Renal pelvis (tissue), 4 donors: ENCODE data around the gene PHACTR2. TPM values are rescaled to one million over a fixed set of nuclear protein-coding genes. Genes with fewer than 3 reads are reported as not detected.
"Not testable (repeated sequence)": the region's sequence is repeated elsewhere in the genome, so short reads cannot be mapped to it uniquely, and the experiment has no call there.

ENCODE experiments used
- DNase-seq: peaks from one replicate; pipeline ENCODE4 v3.0.0-alpha.2; 2013
- polyA plus RNA-seq, 3 donors: library from polyadenylated mRNA; unstranded; fragments of 120-200 nt; gene quantifications; one replicate each; pipeline ENCODE4 v1.2.1, GENCODE V29; 2013; ENCODE audit not compliant: insufficient read length in 3 of 3

PHACTR2 gene
- polyA plus RNA-seq, 3 donors: 26.7 to 33.6 (median 32.3) TPM

DNA sequence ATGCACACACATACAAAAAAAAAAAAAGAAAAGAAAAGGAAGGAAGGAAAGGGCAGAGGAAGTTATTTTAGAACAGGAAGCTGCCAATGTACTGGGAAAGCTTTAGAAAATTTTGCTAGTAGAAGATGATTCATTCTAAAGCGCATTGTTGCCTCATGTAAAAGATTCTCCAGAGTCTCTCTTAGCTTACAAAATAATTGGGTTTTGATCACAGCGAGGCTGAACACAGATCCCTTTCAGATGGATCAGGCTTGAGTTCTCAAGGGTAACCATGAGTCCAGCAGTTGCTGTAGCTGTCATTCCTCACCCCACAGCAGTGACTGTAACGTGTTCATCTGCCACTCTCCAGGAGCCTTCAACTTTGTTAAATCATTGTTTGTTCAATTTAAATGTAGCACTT is 81.9 kb downstream of the PHACTR2 start:
- DNase-seq: no peak

DNA sequence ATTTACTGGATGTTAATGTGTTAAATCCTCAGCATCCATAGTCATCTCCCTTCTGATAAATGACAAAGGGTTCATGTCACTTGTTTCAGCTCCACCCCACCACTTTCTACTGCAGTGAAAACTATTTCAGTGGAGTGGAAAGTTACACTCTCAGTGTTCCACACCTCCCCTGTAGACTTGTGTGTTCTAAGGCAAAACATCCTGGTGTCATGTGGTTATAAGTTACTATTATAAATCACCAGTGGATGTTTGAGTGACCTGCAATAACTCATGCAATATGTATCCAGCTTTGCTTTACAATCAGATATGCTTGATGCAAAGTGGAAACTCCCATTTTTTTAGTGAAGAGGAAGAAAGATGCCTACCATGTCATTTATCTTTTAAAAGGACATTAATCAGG is 83.3 kb downstream of the PHACTR2 start:
- DNase-seq: no peak

DNA sequence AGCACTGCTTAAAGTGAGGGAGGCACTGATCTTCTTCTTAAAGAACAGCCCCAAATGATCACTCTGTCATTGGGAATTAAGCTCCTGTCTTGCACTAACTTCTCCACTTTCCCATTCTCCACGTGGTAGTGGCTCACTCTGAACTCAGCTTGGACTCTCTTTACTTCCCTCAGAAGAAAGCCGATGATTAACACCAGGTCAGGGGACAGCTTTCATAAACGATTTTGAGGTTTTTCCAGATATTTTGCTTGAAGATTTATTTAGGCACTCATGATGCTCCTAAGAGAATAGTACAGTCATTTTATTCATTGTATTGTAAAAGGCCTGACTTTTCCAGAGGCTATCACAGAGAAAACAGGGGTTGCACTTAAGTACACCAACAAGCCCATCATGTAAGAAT is 84.4 kb downstream of the PHACTR2 start:
- no peak for DNase-seq

DNA sequence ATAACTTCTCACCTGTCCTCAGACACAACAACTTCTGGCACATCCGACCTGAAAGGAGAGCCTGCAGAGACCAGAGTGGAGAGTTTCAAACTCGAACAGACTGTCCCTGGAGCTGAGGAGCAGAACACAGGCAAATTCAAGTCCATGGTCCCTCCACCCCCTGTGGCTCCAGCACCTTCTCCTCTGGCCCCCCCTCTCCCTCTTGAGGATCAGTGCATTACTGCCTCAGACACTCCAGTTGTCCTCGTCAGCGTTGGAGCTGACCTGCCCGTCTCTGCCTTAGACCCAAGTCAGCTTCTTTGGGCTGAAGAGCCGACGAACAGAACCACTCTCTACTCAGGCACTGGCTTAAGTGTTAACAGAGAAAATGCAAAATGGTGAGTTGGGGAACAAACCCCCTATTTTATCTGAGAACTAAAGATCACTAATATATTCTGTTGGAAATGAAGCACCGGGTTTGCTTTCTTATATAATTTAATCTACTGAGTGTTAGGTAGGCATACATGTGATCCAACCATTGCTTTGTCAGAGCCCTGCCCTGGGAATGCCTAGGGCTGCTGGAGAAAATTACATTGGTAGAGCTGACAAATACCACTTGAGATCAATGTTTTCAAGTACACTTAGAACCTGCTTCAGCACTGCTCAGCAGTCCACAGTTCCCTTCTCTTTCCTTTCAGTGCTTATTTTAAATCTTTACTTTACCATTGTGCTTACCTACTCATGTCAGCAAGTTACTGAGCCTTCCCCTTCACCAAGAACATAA is 87.8 kb downstream of the PHACTR2 start:
- DNase-seq: no peak

DNA sequence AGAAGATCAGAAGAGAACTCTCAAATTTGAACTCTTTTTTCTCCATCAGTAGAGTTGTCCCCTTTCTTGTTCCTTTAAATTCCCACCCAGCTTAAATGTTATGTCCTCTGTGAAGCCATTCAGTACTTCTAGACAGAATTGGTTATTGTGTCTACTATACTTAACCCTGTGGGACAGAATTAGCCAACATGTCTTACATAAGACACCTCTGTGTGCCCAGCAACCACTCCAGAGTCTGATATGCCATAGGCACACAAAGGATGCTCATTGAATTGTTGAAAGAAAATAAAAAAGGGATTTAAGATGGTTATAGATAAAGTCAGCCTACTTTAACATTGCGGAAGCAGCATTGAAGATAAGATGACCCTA is 88.4 kb downstream of the PHACTR2 start:
- DNase-seq: no peak

DNA sequence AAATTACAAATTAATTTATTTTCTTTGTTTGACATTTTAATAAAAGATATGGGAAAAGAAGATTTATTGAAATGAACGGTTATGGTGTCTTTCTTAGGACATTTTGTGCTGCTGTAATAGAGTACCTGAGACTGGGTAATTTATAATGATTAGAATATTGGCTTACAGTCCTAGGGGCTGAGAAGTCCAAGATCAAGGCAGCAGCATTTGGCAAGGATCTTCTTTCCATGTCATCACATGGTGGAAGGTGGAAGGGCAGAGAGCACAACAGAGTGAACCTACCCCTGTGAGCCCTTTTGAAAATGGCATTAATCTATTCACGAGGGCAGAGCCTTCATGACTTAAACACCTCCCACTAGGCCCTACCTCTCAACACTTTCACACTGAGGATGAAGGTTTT is 89.7 kb downstream of the PHACTR2 start:
- DNase-seq: no peak

- no peak for DNase-seq
These were observed 94.6 kb downstream of the PHACTR2 start for GRCh38 chr6:143772116-143773086.

GRCh38 chr6:143773506-143774150 is 95.9 kb downstream of the PHACTR2 start:
- no peak for DNase-seq

DNA sequence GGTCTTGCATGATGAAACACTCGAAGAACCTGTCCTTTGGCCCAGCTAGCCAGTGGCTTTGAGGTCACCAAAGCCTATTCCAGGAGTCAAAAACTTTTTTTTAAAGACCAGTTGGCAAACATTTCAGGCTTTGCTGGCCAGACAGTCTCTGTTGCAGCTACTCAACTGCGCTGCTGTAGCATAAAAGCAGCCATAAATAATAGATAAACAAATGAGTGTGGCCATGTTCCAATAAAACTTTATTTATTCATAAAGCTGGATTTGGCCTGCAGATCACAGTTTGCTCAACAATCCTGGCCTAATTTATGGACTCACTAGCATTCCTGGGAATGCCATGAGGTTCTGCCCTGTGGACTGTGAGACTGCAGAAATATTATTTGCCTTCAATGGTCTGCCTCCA is 96.6 kb downstream of the PHACTR2 start:
- DNase-seq: no peak

- no peak for DNase-seq
These were observed 97.6 kb downstream of the PHACTR2 start for GRCh38 chr6:143775336-143775735.

GRCh38 chr6:143778926-143779325 is 101.2 kb downstream of the PHACTR2 start:
- no peak for DNase-seq

- DNase-seq: no peak
These were observed 104.7 kb downstream of the PHACTR2 start for GRCh38 chr6:143782481-143782880.

- DNase-seq: no peak
These were observed 105.3 kb downstream of the PHACTR2 start for GRCh38 chr6:143783077-143783476.

GRCh38 chr6:143784316-143784715 is 106.6 kb downstream of the PHACTR2 start:
- DNase-seq: no peak

GRCh38 chr6:143786371-143786770 is 108.6 kb downstream of the PHACTR2 start:
- DNase-seq: not testable (repeated sequence)

DNA sequence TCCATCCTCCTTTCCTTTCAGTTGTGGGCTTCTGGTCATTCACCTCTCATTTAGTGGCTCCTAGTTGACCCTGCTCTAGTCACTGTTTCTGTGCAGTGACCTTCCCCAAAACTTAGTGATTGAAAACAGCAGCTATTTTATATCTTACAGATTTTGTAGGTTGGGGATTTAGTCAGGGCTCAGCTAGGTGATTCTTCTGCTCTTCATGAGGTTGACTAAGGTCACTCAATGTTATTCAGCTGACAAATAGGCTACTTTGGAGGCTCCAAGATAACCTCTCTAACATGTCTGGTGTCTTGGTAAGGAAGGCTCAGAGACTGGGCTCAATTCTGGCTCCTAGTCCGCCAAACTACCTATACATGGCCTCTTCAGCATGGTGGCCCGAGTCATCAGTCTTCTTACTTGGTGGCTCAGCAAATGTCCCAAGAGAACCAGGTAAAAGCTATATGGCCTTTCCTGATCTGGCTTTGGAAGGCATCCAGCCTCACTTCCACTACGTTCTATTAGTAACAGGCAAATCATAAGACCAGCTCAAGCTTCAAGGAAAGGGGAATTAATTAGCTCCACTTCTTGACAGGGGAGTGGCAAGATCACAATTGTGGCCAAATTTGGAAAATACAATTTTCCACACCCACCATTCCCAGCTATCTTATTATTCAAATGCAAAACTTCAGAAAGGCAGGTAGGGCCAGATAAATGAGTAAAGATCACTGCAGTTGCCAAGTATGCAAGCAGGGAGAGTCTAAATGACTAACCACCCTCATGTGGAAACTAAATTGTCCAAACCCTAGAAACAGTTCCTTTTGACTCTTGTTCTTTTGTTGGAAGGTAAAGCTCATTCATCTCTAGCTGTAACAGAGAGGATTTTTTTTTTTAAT is 114.9 kb downstream of the PHACTR2 start:
- DNase-seq: no peak

GRCh38 chr6:143793280-143793619 is 115.5 kb downstream of the PHACTR2 start:
- DNase-seq: no peak

DNA sequence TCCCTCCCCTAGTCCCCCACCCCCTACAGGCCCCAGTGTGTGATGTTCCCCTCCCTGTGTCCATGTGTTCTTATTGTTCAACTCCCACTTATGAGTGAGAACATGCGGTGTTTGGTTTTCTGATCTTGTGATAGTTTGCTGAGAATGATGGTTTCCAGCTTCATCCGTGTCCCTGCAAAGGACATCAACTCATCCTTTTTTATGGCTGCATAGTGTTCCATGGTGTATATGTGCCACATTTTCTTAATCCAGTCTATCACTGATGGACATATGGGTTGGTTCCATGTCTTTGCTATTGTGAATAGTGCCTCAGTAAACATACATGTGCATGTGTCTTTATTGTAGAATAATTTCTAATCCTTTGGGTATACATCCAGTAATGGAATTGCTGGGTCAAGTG is 118.8 kb downstream of the PHACTR2 start:
- not testable (repeated sequence) for DNase-seq

DNA sequence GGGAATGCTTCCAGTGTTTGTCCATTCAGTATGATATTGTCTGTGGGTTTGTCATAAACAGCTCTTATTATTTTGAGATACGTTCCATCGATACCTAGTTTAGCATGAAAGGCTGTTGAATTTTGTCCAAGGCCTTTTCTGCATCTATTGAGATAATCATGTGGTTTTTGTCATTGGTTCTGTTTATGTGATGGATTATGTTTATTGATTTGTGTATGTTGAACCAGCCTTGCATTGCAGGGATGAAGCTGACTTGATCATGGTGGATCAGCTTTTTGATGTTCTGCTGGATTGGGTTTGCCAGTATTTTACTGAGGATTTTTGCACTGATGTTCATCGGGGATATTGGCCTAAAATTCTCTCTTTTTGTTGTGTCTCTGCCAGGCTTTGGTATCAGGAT is 120.7 kb downstream of the PHACTR2 start:
- not testable (repeated sequence) for DNase-seq

DNA sequence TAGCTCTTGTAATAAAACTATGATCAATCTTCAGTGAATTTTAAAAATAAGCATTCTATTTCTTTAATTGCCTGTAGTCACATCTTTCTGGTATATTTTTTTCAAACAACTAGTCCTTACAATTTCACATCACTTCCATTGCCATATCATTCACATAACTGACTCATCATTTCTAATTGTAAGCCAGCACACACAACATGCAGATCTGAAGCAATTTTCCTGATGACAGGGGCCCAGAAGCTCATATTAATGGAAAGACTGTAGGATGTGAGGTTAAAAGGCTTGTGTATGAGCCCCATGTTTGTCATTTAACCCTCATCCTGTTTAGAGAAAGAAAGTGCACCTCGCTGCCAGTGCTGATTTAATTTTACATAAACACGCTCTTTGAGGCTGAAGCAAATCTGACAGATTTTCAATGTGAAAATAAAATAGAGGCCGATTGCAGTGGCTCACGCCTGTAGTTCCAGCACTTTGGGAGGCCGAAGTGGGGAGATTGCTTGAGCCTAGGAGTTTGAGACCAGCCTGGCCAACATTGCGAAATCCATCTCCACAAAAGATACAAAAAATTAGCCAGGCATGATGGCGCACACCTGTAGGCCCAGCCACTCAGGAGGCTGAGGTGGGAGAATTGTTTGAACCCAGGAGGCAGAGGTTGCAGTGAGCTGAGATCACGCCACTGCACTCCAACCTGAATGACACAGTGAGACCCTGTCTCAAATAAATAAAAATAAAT is 125.2 kb downstream of the PHACTR2 start:
- no peak for DNase-seq
